Skeletal muscle satellite cell (primary cell): ENCODE measurements around the gene TRIM47.
A peak's percentile ranks its signal among the peaks of the same experiment; 100 is the strongest.
"Not testable (repeated sequence)": the region's sequence is repeated elsewhere in the genome, so short reads cannot be mapped to it uniquely, and the experiment has no call there.

Experiments used
- H3K27me3 ChIP-seq: 2 replicates; pipeline ENCODE4 v1.7.0; 2013; ENCODE audit warnings: low read length; ENCODE audit not compliant: control insufficient read depth, insufficient read depth
- H3K36me3 ChIP-seq: 2 replicates; pipeline ENCODE4 v1.7.0; 2013; ENCODE audit warnings: mild to moderate bottlenecking, control low read depth, low read length; ENCODE audit not compliant: insufficient read depth
- H3K4me1 ChIP-seq: 2 replicates; pipeline ENCODE4 v1.7.0; 2013; ENCODE audit warnings: low read length; ENCODE audit not compliant: control insufficient read depth, insufficient read depth
- H3K4me2 ChIP-seq: 2 replicates; pipeline ENCODE4 v1.7.0; 2013; ENCODE audit warnings: mild to moderate bottlenecking, low read length
- H3K4me3 ChIP-seq: 2 replicates; pipeline ENCODE4 v1.7.0; 2013; ENCODE audit warnings: low read length
- H3K9ac ChIP-seq: 2 replicates; pipeline ENCODE4 v1.7.0; 2013; ENCODE audit warnings: mild to moderate bottlenecking, low read depth, low read length, moderate library complexity
- H3K9me3 ChIP-seq: replicated peaks from 2 replicates; pipeline ENCODE4 v1.7.0; 2013; ENCODE audit warnings: mild to moderate bottlenecking, control low read depth, low read length

Gene TRIM47

GRCh38 chr17:75895370-75896155 lies 17.2 kb upstream of the TRIM47 start:
- Histone ChIP-seq H3K27me3 (no peaks in the 10 kb centered on the region), H3K9me3 (no peaks in the 10 kb centered on the region), H3K36me3 (peaks cover 46% of the 10 kb centered on the region), H3K4me3 (peak overlapping the region; percentile 99), H3K9ac (peak overlapping the region; percentile 95), H3K4me2 (peak overlapping the region; percentile 78), H3K4me1 (peaks cover 21% of the 10 kb centered on the region)

DNA sequence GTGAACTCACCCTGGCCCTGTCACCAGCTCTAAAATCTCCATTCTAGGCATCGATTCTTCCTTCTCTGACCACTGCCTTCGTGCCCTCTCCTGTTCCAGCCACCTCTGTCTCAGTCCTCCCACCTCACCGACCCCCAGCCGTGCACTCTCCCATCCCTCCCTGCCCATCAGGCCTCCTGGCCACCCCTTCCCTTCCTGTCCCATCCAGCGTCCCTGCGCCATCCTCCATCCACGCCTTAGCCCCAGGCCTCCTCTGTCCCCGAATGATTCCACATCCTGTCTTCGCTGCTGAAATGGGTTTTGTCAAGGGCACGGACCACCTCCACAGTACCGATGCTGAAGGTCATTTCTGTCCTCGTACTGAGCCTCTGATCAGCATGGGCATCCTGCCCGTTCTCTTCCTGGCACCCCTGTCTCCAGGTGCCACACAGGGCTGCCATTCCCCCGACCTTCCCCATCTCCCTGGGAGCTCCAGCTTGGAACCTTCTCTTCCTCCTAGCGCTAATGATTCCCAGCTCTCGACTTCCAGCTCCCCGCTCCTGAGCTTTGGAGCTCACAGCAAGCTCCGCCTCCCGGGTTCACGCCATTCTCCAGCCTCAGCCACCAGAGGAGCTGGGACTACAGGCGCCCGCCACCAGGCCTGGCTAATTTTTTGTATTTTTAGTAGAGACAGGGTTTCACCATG lies 15.8 kb upstream of the TRIM47 start:
- H3K4me2 ChIP-seq = peak overlapping the region; percentile 78
- H3K9ac ChIP-seq = no peak overlapping the region
- H3K4me1 ChIP-seq = peaks cover 21% of the 10 kb centered on the region
- H3K36me3 ChIP-seq = peaks cover 36% of the 10 kb centered on the region
- no peak overlapping the region for H3K4me3 ChIP-seq
- no peaks in the 10 kb centered on the region for H3K9me3 ChIP-seq
- H3K27me3 ChIP-seq = no peaks in the 10 kb centered on the region

GRCh38 chr17:75893305-75894048 lies 15.1 kb upstream of the TRIM47 start:
- Histone ChIP-seq H3K4me1 (peaks cover 21% of the 10 kb centered on the region), H3K36me3 (peaks cover 29% of the 10 kb centered on the region), H3K4me3 (no peak overlapping the region)

DNA sequence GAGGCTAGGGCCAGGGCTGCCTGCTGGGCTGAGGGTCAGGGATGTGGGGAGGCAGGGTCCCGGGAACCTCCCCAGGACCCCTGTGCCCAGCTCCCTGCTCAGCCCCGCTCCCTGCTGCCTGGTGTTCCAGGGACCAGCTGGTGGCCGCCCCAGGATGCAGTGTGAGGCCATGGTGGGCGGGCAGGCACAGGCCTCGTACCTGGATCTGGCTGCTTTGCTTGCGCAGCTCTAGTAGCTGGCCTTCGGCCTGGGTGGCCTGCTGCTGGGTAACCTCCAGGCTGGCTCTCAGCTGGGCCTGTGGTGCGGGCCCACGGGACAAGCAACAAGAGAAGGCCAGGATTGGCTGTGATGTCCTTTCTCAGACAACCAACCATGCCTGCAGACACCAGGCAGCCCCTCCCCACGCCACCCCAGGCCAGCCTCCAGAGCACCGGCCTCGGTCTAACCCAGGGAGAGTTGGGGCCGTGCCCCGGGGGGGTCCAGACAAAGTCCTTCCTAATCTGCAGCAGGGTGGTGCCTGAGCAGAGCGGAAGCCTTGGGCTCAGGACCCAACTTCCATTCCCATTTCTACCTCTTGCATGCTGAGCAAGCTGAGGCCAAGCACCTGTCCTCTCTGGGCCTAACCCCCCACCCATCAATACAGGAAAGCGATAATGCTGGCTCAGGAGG lies 14.3 kb upstream of the TRIM47 start:
- Histone ChIP-seq H3K9ac (no peak overlapping the region), H3K4me3 (no peak overlapping the region)

More at GRCh38 chr17:75893305-75894048, 15.1 kb upstream of the TRIM47 start:
- no peaks in the 10 kb centered on the region for H3K9me3 ChIP-seq
- H3K27me3 ChIP-seq = no peaks in the 10 kb centered on the region
- no peak overlapping the region for H3K9ac ChIP-seq
- no peak overlapping the region for H3K4me2 ChIP-seq

DNA sequence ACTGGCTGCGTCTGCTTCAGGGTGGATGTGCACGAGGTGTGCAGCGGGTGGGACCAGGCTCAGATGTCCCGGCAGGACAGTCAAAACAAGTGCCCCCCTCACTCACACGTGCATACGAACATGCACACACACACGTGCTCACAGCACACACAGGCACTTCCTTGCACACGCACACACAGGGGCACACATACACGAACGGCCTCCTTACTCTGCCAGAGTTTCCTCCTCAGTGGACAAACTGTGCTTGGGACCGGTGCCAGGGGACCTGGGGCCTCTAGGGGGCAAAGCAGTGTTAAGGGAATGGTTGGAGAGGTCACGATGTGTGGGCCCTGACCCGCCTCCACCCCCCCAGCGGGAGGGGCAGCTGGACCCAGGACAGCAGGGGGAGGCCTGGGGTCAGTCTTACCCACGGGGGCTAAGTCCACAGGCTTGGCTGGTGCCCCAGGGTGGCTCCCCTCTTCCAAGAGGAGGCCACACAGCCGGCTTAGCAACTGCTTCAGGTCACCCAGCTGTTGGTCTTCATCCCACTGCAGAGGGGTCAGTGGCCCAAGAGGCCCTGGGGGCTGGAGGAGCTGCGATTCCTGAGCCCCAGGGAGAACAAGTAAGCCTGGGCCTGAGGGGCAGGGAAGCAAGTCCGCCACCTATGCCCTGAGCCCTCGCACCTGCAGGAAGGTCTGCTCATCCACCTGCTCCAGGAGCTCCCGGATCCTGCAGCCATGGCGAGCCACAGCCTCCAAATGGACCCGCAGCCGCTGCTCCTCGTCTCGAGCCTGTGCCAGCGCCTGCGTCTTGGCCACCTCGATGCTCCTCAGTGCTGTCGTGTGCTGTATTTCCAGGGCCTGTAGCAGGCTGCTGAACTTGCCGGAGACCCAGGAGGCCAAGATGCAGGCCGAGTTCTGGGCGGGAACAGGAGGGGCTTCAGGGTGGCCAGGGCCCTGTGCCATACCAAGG lies 13.5 kb upstream of the TRIM47 start:
- H3K4me1 ChIP-seq = peaks cover 16% of the 10 kb centered on the region
- H3K36me3 ChIP-seq = peaks cover 16% of the 10 kb centered on the region

More for the DNA sequence above, 14.3 kb upstream of the TRIM47 start:
- H3K9me3 ChIP-seq = no peaks in the 10 kb centered on the region
- H3K4me2 ChIP-seq = no peak overlapping the region
- H3K4me1 ChIP-seq = peaks cover 21% of the 10 kb centered on the region
- H3K27me3 ChIP-seq = no peaks in the 10 kb centered on the region
- peaks cover 21% of the 10 kb centered on the region for H3K36me3 ChIP-seq

GRCh38 chr17:75891022-75891604 lies 12.7 kb upstream of the TRIM47 start:
- H3K9ac ChIP-seq = no peak overlapping the region
- peaks cover 16% of the 10 kb centered on the region for H3K4me1 ChIP-seq
- no peak overlapping the region for H3K4me3 ChIP-seq
- no peaks in the 10 kb centered on the region for H3K27me3 ChIP-seq
- no peak overlapping the region for H3K4me2 ChIP-seq
- H3K9me3 ChIP-seq = no peaks in the 10 kb centered on the region
- H3K36me3 ChIP-seq = peaks cover 16% of the 10 kb centered on the region

More for the DNA sequence above, 13.5 kb upstream of the TRIM47 start:
- no peak overlapping the region for H3K4me3 ChIP-seq
- no peak overlapping the region for H3K4me2 ChIP-seq
- H3K27me3 ChIP-seq = no peaks in the 10 kb centered on the region
- no peaks in the 10 kb centered on the region for H3K9me3 ChIP-seq
- H3K9ac ChIP-seq = no peak overlapping the region

- H3K27me3 ChIP-seq = no peaks in the 10 kb centered on the region
- H3K4me1 ChIP-seq = peaks cover 3% of the 10 kb centered on the region
- H3K4me3 ChIP-seq = no peak overlapping the region
- no peaks in the 10 kb centered on the region for H3K9me3 ChIP-seq
- H3K36me3 ChIP-seq = peaks cover 16% of the 10 kb centered on the region
- no peak overlapping the region for H3K9ac ChIP-seq
- no peak overlapping the region for H3K4me2 ChIP-seq
Measured at GRCh38 chr17:75889454-75889853, 11.1 kb upstream of the TRIM47 start.

GRCh38 chr17:75888484-75888883 lies 10.1 kb upstream of the TRIM47 start:
- Histone ChIP-seq H3K36me3 (peaks cover 16% of the 10 kb centered on the region), H3K4me1 (no peaks in the 10 kb centered on the region), H3K27me3 (no peaks in the 10 kb centered on the region), H3K9me3 (no peaks in the 10 kb centered on the region), H3K4me3 (no peak overlapping the region), H3K9ac (no peak overlapping the region), H3K4me2 (no peak overlapping the region)

GRCh38 chr17:75885860-75886259 lies 7.5 kb upstream of the TRIM47 start:
- not testable (repeated sequence) for H3K4me1 ChIP-seq, H3K4me3 ChIP-seq, H3K9ac ChIP-seq, H3K27me3 ChIP-seq, H3K9me3 ChIP-seq, H3K4me2 ChIP-seq, H3K36me3 ChIP-seq

DNA sequence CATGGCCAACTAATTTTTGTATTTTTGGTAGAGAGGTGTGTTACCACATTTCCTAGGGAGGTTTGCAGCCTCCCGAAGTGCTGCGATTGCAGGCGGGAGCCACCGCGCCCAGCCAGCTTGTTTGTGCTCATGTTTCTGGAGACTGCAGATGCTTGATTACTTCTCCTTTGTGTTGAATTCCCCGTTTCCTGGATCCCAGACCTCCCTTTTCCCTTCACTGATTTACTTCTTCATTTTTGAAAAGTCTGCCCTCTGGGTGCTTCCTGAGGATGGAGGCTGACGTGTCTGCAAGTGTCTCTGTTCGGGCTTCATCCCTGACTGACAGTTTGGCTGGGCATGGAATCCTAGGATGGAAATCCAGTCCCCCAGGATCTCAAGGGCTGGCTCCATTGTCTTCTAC lies 7.0 kb upstream of the TRIM47 start:
- Histone ChIP-seq H3K4me3 (no peak overlapping the region), H3K9ac (no peak overlapping the region), H3K4me2 (no peak overlapping the region), H3K4me1 (no peaks in the 10 kb centered on the region), H3K9me3 (no peaks in the 10 kb centered on the region), H3K36me3 (peaks cover 3% of the 10 kb centered on the region), H3K27me3 (no peaks in the 10 kb centered on the region)
